Lower lobe of right lung (tissue), 2 donors: ENCODE data around the gene ZFHX2. TPM values are rescaled to one million over a fixed set of nuclear protein-coding genes. Genes with fewer than 3 reads are reported as not detected.

Experiments
- ATAC-seq, 2 donors: fragments of 200-7000 bp; cut with Tn5 transposase; one replicate each; pipeline ENCODE4 v1.9.1; 2020 to 2022; ENCODE audit warnings: mild to moderate bottlenecking in 2 of 2, moderate library complexity in 2 of 2
- DNase-seq: peaks from one replicate; pipeline ENCODE4 v3.0.0-alpha.2; 2020
- H3K27ac ChIP-seq: fragments of 200-600 bp; one replicate; pipeline ENCODE4 v1.8.0; 2022
- H3K27me3 ChIP-seq: fragments of 200-600 bp; one replicate; pipeline ENCODE4 v1.8.0; 2022; ENCODE audit warnings: low read depth
- H3K36me3 ChIP-seq: fragments of 200-600 bp; one replicate; pipeline ENCODE4 v1.8.0; 2022; ENCODE audit warnings: mild to moderate bottlenecking
- H3K4me1 ChIP-seq: fragments of 200-600 bp; one replicate; pipeline ENCODE4 v1.8.0; 2022
- H3K4me3 ChIP-seq: fragments of 200-600 bp; one replicate; pipeline ENCODE4 v1.8.0; 2022; ENCODE audit warnings: mild to moderate bottlenecking
- H3K9me3 ChIP-seq: fragments of 200-600 bp; one replicate; pipeline ENCODE4 v1.8.0; 2022
- CTCF ChIP-seq: fragments of 200-600 bp; IDR thresholded peaks from one replicate; pipeline ENCODE4 v1.8.0; 2022; ENCODE audit warnings: antibody characterized with exemption, mild to moderate bottlenecking
- intact Hi-C: fragments of 100-400 bp; cut with DNase I; formaldehyde crosslinking; loops from one replicate; pipeline ENCODE4 v1.11.0; 2022
- total RNA-seq: library from RNA; stranded (reverse); fragmentation: NEBNext Ultra II Directional; extraction: Animal tissue kit (Norgen Biotek cat#: 25700); gene quantifications from one replicate; pipeline ENCODE4 v1.2.1, GENCODE V29; 2021
- donor health status: DM: no; HTN: yes; CAD: no; lungs with severe emphysema.

Gene ZFHX2
- total RNA-seq, 1 donor from 2014 or later: 5.1 TPM

- Histone ChIP-seq H3K36me3 (no peaks in the 10 kb centered on the region), H3K27ac (no peak overlapping the region), H3K27me3 (no peaks in the 10 kb centered on the region), H3K4me1 (peaks cover 13% of the 10 kb centered on the region), H3K4me3 (no peak overlapping the region), H3K9me3 (no peaks in the 10 kb centered on the region)
- DNase-seq: no peak
- intact Hi-C loops: no loop called here
- no peak for ATAC-seq
- TF ChIP-seq CTCF: no peak
Measured at GRCh38 chr14:23548351-23549318, 2.9 kb downstream of the ZFHX2 start.

- H3K4me3 ChIP-seq: no peak overlapping the region
- no peaks in the 10 kb centered on the region for H3K36me3 ChIP-seq
- no peak for DNase-seq
- H3K27ac ChIP-seq: no peak overlapping the region
- no peak for ATAC-seq
- no peak for TF ChIP-seq CTCF
- no peaks in the 10 kb centered on the region for H3K27me3 ChIP-seq
- intact Hi-C loops: no loop called here
- no peaks in the 10 kb centered on the region for H3K9me3 ChIP-seq
- H3K4me1 ChIP-seq: peaks cover 13% of the 10 kb centered on the region
Measured at GRCh38 chr14:23547924-23548323, 3.6 kb downstream of the ZFHX2 start.

- TF ChIP-seq CTCF: no peak
- no peaks in the 10 kb centered on the region for H3K9me3 ChIP-seq
- intact Hi-C loops: no loop called here
- peaks cover 8% of the 10 kb centered on the region for H3K4me1 ChIP-seq
- no peaks in the 10 kb centered on the region for H3K27me3 ChIP-seq
- H3K4me3 ChIP-seq: no peak overlapping the region
- no peaks in the 10 kb centered on the region for H3K36me3 ChIP-seq
- no peak for ATAC-seq
- no peak for DNase-seq
- H3K27ac ChIP-seq: no peak overlapping the region
Measured at GRCh38 chr14:23546450-23547035, 5.0 kb downstream of the ZFHX2 start.

- TF ChIP-seq CTCF: no peak
- no peak overlapping the region for H3K4me3 ChIP-seq
- H3K36me3 ChIP-seq: no peaks in the 10 kb centered on the region
- H3K27ac ChIP-seq: no peak overlapping the region
- intact Hi-C loops: no loop called here
- ATAC-seq: no peak
- peaks cover 8% of the 10 kb centered on the region for H3K4me1 ChIP-seq
- no peaks in the 10 kb centered on the region for H3K27me3 ChIP-seq
- DNase-seq: no peak
- no peaks in the 10 kb centered on the region for H3K9me3 ChIP-seq
Measured at GRCh38 chr14:23545740-23546365, 5.7 kb downstream of the ZFHX2 start.

- Histone ChIP-seq H3K4me1 (no peaks in the 10 kb centered on the region), H3K27me3 (no peaks in the 10 kb centered on the region), H3K36me3 (no peaks in the 10 kb centered on the region), H3K4me3 (no peak overlapping the region), H3K9me3 (no peaks in the 10 kb centered on the region), H3K27ac (no peak overlapping the region)
- no peak for TF ChIP-seq CTCF
- DNase-seq (no peak), ATAC-seq (no peak)
- intact Hi-C loops: no loop called here
Measured at GRCh38 chr14:23544511-23545447, 6.8 kb downstream of the ZFHX2 start.
